Activated T-cell treated with anti-CD3 and anti-CD28 coated beads, Interleukin-2, amount 50 U/mL, for 1 hour (primary cell): ENCODE data around the gene BICRAL.
"Not testable (repeated sequence)": the region's sequence is repeated elsewhere in the genome, so short reads cannot be mapped to it uniquely, and the experiment has no call there.

Source experiments
- DNase-seq: peaks from one replicate; pipeline ENCODE4 v3.0.0-alpha.2; 2020

Gene BICRAL

GRCh38 chr6:42795651-42796050 is 13.8 kb downstream of the BICRAL start:
- no peak for DNase-seq

GRCh38 chr6:42796171-42796570 is 14.3 kb downstream of the BICRAL start:
- no peak for DNase-seq

DNA sequence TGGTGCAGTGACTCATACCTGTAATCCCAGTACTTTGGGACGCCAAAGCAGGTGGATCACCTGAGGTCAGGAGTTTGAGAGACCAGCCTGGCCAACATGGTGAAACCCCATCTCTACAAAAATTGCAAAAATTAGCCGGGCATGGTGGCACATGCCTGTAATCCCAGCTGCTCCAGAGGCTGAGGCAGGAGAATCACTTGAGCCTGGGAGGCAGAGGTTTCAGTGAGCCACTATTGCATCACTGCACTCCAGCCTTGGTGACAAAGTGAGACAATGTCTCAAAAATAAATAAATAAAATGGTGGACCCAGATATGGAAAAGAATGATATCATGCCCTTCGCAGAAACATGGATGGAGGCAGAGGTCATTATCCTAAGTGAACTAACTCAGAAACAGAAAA is 15.8 kb downstream of the BICRAL start:
- not testable (repeated sequence) for DNase-seq

- DNase-seq: no peak
These were observed 23.5 kb downstream of the BICRAL start for GRCh38 chr6:42805297-42805861.

GRCh38 chr6:42806359-42806758 is 24.5 kb downstream of the BICRAL start:
- not testable (repeated sequence) for DNase-seq

DNA sequence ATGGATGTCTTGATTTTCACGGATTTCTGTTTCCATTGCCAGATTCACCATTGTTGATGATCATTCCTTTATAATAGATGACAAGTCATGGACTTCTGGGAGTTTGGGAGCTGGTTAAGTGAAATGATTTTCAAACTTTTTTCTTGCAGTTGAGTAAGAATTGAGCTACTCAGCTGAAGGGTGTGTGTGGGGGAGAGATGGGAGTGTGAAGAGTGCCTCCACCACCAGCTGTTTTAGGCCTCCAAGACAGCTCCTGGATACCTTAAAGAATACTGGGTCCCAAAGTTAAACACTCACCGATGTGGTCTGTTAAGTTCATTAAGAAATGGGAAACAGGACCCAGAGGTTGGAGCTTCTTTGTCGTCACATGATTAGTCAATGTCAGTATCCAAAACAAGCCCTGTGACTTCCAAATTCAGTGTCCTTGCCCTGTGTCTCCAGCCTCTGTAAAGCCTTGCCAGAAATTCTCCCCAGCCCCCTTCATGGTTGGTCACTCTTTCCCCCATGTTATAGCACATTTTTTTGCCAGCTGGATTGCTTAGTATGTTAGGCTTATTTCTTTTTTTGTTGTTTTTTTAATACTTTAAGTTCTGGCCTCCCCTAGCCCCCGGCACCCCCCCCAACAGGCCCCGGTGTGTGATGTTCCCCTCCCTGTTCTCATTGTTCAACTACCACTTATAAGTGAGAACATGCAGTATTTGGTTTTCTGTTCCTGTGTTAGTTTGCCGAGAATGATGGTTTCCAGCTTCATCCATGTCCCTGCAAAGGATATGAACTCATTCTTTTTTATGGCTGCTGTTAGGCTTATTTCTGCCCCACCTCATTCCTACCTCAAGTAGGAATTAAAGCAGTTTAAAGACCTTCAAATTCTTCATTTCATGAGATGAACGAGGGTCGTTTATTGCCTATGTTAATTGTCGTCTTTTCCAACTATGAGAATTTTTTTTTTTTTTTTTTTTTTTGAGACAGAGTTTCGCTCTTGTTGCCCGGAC is 26.9 kb downstream of the BICRAL start:
- DNase-seq: no peak

GRCh38 chr6:42813074-42813645 is 31.3 kb downstream of the BICRAL start:
- DNase-seq: no peak

GRCh38 chr6:42813906-42814444 is 32.1 kb downstream of the BICRAL start:
- DNase-seq: no peak

DNA sequence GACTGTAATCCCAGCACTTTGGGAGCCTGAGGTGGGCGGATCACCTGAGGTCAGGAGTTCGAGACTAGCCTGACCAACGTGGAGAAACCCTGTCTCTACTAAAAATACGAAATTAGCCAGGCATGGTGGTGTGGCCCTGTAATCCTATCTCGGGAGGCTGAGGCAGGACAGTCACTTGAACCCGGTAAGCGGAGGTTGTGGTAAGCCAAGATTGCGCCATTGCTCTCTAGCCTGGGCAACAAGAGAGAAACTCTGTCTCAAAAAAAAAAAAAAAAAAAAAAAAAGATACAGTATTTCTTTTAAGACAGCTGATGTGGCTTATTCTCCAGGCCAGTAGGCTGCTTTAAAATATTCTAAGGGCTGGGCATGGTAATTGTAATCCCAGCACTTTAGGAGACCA is 33.9 kb downstream of the BICRAL start:
- DNase-seq: not testable (repeated sequence)

- DNase-seq: no peak
These were observed 36.1 kb downstream of the BICRAL start for GRCh38 chr6:42817907-42818306.

GRCh38 chr6:42818416-42818815 is 36.6 kb downstream of the BICRAL start:
- no peak for DNase-seq

DNA sequence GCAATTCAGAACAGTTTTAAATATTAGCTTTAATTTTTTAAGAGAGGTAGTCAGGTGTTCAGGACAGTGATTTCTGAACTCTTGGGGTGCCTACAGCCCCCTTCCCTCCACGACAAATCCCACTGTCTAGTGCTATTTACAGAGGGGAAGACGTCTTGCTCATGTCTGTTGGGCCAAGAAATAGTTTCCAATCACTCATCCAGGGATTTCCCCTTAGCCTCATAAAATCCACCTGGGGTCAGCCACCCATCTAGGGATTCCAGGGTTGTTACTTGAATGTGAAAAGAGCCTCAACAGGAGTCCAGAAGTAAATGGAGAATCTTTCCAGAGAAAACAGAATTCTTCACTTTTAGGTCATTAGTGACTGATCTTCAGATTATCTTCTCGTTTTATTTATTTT is 37.0 kb downstream of the BICRAL start:
- no peak for DNase-seq

GRCh38 chr6:42819803-42820511 is 38.1 kb downstream of the BICRAL start:
- DNase-seq: no peak

- DNase-seq: no peak
These were observed 38.9 kb downstream of the BICRAL start for GRCh38 chr6:42820512-42821340.

- DNase-seq: no peak
These were observed 39.5 kb downstream of the BICRAL start for GRCh38 chr6:42821341-42821668.

GRCh38 chr6:42821846-42822245 is 40.0 kb downstream of the BICRAL start:
- DNase-seq: no peak

DNA sequence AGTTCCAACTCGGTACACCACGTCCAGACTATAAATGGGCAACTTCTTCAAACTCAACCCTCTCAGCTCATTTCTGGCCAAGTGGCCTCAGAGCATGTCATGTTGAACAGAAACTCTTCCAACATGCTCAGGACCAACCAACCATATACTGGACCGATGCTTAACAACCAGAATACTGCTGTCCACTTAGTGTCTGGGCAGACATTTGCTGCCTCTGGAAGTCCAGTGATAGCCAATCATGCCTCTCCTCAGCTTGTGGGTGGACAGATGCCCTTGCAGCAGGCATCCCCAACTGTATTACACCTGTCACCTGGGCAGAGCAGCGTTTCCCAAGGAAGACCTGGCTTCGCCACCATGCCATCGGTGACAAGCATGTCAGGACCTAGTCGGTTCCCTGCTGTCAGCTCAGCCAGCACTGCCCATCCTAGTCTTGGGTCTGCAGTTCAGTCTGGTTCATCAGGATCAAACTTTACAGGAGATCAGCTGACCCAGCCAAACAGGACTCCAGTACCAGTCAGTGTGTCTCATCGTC is 47.8 kb downstream of the BICRAL start:
- DNase-seq: no peak

- no peak for DNase-seq
These were observed 49.4 kb downstream of the BICRAL start for GRCh38 chr6:42831237-42831636.

- no peak for DNase-seq
These were observed 52.2 kb downstream of the BICRAL start for GRCh38 chr6:42834056-42834455.

DNA sequence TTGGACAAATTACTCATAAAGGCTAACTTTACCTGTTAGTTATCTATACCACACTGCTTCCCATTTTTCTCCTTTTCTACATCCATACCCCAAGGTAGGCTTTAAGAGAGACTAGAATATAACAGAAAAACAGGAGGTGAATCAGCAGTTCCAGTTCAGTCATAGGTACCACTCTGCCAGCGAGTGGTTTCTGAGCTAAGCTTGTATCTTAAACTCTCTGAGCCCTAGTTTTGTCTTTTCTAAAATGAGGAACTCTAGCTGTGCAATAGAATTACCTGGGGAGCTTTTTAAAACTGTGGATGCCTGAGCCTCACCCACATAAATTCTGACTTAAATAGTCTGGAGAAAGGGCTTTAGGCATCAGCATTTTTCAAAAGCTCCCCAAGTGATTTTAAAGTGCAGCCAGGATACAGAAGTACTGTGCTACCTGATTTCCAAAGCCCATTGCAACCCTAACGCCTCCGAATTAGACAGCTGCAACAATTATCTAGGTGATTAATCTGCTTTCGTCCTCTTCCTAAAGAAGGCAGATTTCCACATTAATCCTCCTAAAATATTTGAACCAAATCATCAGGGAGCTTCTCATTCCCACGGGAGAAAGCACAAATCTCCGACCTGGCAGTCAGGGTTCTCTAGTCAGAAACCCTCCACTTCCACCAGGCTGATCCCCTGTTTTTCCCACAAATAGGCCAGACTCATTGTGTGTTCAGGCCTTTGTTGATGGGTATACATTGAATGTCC is 60.2 kb downstream of the BICRAL start:
- no peak for DNase-seq

GRCh38 chr6:42845327-42845694 is 63.5 kb downstream of the BICRAL start:
- DNase-seq: no peak
